Activated T-cell treated with anti-CD3 and anti-CD28 coated beads, Interleukin-2, amount 50 U/mL, for 48 hours (primary cell): Measurements from ENCODE around the gene MKLN1.
A peak's percentile ranks its signal among the peaks of the same experiment; 100 is the strongest.

Source experiments
- DNase-seq, 2 experiments: peaks; one replicate each; pipeline ENCODE4 v3.0.0-alpha.2; 2020

Gene MKLN1

DNA sequence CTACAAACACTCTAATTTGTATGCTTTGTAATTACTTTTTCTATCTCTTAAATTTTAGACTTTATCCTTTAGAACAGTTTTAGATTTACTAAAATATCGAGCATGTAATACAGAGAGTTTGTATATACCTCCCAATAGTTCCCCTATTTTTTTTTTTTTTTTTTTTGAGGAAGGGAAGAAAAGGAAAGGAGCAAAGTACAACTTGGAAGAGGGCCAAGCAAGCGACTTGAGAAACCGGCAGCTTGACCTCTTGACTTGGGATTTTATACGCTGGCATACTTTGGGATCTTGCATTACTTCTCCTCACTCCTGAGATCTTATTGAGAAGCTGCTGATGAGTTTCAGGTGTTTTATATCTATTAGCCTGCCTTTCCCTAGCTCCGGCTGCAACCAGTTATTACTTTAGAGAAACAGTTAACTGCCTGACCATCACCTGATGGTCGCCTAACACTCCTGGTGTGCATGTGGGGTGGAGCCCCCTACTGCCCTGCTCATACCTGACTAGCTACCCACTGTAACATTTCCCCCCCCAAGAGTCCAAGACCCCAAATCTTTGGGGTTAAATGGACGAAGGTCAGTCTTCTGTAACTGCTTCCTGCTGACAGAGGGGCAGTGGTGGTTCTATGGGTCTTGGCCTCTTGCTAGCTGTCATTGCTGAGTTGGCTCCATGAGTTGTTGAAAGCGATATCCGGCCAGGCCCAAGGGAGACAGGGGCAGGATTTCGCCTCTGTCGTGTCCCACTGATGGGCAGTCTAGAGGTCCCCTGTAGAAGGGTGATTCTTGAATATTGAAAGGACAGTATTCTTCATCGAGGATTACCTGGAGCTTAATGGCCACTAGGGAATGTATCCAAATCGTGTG is 28.5 kb downstream of the MKLN1 start:
- DNase-seq, result no peak

DNA sequence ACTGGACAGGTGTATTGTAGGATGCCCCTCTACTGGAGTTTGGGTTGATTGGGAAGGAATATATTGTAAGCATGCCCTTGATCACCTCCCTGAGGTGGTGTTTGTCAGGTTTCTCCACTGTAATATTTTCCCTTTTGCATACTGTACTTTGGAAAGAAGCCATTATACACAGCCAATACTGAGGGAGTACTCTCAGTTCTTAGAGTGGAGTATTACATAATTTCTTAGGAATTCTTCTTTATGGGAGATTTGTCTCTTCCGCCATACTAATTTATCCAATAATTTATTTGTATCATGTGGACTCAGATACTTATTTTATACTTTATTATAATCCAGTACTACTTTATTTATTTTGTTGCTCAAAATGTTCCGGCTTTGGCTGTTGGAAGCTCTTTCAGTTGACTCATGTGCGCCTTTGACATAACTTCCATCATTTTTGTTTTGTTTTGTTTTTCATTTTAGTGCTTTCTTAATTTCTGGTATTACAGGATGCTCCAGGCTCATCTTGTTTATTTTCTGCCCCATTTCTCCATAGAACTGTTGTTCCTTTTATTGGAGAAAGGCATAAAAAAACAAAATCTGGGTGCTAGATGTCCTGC is 29.7 kb downstream of the MKLN1 start:
- no peak for DNase-seq

DNA sequence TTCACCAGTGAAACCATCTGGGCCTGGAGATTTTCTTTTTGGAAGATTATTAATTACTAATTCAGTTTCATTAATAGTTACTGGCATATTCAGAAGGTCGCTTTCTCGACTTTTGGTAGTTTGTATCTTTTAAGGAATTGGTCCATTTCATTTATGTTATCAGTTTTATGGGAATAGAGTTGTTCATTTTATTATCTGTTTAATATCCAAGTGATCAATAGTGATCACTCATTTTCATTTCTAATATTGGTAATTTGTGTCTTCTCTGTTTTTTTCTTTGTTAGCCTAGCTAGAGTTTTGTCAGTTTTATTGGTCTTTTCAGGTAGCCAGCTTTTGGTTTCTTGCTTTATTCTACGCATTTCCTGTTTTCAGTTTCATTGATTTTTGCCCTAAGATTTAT is 31.0 kb downstream of the MKLN1 start:
- DNase-seq, result no peak

DNA sequence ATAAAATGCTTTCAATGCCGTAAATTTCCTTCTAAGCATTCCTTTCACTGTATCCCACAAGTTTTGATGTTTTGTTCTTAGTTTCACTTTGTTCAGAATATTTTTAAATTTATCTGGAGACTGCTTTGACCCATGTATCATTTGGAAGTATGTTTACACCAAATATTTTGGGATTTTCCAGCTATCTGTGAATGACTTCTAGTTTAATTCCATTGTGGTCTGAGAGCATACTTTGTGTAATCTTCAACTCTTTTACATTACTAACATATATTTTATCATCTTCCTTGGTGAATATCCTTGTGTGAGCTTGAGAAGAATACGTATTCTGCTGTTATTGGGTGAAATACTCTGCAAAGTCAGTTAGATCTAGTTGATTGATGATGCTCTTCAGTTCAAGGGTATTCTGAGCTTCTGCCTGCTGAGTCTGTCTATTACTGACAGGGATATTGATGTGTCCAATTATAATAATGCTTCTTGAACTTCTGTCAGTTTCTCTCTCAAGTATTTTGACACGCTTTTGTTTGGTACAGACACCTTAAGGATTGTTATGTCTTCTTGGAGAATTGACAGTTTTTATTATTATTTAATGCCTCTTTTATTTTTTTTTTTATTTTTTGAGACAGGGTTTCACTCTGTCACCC is 31.6 kb downstream of the MKLN1 start:
- no peak for DNase-seq

DNA sequence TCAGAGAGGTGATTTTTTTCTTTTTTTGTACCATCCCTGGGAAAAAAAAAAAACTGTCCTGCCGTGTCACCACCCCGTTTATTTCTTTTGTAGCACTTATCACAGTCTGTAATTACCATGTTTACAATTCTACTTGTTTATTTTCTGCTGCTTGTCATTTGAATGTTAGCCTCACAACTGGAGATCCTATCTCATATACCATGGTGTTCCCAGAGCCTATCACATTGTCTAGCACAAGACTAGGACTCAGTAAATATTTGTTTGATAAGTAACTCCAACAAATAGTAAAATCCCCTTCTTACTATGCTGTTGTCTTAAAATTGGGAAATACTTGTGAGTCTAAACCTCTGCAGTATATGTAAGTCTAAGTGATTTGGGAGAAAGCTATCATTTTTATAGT is 36.0 kb downstream of the MKLN1 start:
- no peak for DNase-seq

DNA sequence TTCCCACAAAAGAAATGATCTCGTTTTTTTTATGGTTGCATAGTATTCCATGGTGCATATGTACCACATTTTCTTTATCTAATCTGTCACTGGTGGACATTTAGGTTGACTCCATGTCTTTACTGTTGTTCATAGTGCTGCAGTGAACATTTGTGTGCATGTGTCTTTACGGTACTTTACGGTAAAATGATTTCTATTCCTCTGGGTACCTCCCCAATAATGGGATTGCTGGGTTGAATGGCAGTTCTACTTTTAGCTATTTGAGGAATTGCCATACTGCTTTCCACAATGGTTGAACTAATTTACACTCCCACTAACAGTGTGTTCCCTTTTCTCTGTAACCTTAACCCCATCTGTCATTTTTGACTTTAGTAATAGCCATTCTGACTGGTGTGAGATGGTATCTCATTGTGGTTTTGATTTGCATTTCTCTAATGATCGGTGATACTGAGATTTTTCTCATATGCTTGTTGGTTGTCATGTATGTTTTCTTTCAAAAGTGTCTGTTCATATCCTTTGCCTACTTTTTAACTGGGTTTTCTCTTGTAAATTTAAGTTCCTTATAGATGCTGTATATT is 37.2 kb downstream of the MKLN1 start:
- no peak for DNase-seq

DNA sequence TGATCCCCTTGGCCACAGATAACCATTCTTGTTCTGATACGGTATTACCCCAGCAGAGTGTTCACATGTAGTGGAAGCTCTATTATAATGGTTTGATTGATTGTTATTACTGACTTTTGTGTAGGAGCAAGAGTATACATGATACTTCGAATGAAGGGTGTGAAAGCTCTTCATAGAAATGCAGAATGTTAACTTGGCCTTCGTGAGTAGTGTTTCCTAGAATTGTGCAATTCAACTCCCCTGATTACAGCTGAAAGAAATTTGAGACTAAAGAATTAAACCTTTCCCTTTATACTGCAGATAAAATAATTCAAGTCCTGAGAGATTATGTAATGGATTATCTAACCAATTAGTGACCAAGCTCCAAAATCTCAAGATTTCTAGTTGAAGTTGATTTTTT is 38.2 kb downstream of the MKLN1 start:
- DNase-seq, result no peak

DNA sequence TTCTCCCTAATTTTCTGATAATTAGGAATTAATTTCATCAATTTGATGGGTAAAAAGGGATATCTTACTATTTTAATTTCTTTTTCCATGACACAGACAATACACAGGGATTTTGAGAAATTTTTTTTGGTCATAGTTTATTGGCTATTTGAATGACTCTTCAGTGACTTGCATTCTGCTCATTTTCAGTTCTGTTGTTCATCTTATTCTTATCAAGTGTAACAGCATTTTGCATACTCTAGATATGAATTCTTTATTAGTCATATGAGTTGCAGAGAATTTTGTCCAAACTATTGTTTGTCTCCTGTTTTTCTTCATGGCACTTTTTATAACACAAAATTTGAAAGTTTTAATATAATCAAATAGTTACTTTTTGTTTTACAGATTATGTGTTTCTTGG is 41.7 kb downstream of the MKLN1 start:
- DNase-seq, result no peak

DNA sequence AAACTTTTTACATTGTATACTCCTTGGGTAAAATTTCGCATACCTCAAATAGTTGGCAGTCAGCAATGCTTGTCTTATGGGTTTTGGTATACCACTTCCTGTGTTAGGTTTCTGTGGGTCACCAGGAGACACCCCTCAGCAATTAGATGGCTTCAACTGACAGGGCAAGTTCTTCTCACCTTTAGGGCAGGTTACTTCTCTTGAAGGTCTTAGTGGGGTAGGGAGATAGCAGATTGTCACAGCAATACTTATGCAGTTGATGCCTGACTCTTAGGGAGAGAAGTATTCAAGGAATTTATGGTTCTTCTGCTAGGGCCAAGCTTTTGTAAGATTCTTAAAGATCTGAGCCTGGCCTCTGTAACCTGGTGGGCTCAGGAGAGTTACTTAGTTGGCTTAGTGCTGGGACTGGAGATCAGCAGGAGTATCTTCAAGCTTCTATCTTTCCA is 42.9 kb downstream of the MKLN1 start:
- peak in 1 of 2 experiments; percentile 31 for DNase-seq

DNA sequence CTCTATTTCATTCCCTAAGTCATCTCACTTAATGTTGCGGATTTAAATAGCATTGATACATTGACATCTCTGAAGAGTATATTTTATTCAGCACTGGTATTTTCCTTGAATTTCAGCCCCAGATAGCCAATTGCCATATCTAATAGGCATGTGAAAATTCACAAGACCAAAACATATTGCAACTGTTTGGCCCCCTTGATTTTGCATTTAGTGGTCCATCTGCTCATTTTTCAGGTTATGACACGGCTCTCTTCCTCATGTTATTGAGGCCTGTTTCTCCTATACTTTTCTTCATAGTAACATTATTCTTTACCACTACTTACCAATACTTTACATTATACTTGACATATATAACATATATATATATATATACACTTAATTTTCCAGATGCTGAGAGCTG is 43.7 kb downstream of the MKLN1 start:
- DNase-seq, result no peak

DNA sequence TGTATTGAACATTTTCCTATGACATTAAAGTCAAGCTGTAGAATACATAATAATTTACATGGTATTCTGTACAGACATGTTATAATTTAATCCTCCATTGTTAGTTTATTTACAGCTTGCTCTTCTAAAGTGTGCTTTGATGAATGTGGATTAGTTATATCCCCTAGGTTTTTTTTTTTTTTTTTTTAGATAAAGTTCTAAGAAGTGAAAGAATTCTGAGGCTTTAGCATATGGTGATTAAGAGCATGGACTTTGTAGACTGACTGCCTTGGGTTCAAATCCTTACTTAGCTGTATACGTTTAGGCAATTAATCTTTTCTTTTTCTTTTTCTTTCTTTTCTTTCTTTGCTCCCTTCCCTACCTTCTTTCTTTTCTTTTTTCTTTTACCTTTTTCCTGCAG is 44.9 kb downstream of the MKLN1 start:
- DNase-seq, result no peak

DNA sequence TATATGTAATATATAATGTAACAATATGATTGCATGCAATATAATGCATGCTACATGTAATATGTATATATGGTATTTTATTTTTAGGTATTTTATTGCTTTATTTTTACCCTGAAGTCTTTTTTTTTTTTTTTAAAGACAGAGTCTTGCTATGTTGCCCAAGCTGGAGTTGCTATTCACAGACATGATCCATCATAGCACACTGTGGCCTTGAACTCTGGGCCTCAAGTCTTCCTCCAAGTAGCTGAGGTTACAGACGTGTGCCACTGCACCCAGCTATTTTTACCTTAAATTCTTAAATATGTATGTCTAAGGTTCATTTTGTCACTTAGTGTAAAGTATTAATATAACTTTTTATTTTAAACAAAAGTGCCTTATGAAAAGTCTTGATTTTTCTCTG is 47.1 kb downstream of the MKLN1 start:
- no peak for DNase-seq

DNA sequence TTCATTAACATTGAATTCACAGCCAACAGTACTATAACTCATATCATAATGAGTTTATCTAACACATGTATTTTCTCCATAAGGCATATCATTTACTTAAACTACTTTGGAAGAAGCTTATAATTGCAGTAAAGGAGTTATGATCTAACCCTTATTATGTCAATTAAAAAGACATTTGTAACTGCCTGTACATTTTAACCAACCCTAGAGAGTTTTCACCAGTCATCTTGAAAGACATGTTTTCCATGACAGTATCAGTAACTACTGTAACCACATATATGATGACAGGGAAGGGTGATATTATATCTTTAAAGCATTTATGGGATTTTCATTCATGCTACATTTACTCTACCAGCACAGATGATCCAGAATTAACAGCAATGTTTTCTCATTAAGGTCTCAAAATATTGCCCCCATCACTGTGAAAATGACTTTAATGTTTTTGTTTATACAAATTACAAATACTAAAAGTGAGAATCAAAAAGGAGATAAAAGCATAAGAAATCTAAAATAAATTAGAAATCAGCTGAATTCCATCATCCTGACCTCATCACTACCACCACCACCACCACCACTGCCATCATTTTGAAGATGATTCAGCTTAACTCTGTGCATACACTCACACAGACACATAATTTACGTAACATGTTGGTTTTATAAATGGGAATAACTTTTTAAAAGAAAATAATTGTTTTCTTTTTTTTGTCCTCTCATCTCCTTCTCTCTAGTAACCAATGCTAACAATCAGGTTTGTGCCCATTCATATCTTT is 53.6 kb downstream of the MKLN1 start:
- no peak for DNase-seq

DNA sequence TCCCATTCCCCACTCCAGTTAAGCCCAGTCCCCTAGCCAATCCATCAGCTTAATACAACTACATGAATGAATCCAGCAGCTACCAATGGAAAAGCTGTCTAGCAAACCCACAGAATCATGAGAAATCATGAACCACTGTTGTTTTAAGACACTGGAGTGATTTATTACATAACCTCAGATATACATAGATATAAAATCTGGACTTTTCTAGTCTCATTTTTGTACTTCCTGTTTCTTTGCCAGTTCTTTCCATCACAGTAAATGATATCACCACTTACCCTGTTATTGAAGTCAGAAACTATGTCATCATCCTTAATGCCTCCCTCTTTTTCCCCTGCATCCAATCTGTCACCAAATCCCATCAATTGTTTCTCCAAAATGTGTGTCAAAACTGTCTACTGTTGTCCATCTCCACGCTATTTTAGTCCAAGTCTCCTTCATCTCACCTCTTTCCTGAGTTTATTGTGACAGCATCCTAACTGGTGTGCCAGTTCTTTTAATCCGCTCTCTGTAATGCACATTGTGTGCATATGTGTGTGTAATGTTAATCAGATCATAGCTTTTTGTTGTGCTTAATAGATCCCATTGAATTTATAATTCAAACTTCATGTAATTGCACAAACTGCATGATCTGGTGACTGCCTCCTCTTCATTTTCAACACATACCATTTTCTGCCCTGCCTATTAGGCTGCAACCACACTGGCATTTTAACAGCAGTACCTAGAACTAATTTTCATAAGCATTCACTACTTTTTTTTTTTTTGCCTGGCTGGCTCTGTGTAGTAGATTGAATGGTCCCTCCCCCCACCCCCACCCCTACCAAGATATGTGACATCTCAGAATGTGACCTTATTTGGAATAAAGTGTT is 56.0 kb downstream of the MKLN1 start:
- no peak for DNase-seq

DNA sequence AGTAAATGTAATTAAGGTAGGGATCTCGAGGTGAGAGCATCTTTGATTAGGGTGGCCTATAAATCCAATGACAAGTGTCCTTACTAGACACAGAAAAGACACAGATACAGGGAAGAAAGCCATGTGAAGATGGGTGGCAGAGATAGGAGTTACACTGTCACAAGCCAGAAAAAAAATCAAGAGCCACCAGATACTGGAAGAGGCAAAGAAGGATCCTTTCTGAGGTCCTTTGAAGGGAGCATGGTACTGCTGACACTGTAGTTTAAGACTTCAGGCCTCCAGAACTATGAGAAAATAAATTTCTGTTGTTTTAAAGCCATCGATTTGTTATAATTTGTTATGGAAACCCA is 56.6 kb downstream of the MKLN1 start:
- DNase-seq, result no peak

DNA sequence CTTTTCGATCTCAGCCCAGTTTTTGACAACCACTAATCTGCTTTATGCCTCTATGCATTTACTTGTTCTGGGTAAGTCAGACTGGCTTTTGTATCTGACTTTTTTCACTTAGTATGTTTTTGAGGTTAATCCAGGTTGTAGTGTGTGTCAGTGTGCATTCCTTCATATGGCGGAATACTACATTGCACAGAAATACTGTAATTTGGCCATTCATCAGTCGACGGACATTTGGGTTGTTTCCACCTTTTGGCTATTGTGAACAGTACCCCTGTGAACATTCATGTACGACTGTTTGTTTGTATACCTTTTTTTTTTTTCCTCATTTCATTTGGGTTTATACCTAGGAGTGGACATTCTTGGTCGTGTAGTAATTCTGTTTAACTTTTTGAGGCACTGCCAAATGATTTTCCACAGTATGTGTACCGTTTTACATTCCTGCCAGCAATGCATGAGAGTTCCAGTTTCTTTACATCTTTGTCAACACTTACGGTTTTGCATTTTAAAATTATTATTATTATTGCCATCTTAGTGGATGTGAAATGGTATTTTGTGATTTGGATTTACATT is 57.4 kb downstream of the MKLN1 start:
- no peak for DNase-seq

DNA sequence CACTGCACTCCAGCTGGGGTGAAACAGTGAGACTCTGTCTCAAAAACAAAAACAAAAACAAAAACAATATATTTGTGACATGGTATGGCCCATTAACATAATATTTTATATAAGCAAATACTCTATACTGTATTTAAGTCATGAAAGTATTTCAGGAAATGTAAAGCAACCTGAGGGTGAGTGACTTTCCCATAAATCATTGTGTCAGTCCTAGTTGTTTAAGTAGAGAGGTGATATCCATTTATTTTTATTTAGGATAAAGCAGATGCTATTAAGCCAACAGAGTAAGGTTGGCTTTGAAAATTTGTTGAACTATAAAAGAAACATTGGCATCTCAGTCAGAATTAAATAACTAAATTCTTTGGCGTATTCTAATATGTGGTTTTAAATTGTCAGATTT is 60.5 kb downstream of the MKLN1 start:
- DNase-seq, result no peak

DNA sequence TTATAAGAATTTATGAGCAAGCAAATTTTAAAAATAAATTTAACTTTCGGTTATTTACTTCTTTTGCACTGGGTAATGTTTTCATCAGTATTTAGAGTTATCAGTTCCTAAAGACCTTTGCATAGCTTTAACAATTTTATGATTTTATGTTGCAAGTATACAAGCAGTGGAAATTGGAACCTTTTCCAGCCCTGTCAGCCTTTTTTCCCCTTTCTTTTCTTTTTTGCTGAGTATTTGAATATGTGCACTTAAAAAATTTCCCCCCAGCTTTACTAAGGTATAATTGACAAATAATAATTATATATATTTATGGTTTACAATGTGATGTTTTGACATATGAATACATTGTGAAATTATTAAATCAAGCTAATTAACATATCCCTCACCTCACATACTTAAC is 62.6 kb downstream of the MKLN1 start:
- DNase-seq, result no peak

DNA sequence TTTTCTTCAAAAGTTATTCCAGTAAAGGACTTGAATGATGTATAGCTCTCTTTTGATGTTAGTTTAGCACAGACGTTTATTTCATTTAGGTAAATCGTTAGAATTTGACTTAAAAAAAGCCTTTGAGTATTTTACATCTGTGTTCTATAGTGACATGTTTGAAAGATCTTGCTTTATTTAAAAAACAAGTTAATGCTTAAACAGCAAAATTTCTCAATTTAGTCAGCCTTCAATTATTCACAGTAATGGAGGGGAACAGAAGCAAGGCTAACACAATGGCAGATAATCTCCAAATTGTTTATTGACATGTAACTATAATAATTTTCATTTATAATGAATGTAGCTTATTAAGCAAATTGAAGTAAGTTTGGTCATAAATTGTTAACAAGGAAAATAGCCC is 63.5 kb downstream of the MKLN1 start:
- no peak for DNase-seq

DNA sequence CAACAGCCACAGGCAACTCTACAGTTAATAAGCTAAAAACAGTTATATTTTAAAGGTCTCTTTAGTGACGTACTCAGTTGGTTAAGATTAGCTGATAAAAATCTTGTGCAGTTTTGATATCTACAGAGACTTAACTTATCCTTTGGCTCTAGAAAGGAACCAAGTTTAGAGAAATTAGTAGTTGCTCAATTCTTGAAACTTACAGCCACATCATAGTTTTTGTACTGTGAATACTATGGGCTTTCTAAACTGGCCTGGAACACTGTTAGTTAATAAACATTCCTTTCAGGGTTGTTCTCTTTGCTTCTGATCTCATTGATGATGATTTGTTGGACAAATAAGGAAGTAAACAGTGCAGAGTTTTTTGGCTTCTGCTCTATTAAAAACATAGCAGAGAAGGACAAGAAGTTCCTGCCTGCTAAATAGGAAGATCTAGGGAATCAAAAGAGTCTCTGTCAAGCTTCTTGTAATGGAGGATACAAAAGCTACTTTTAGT is 73.1 kb downstream of the MKLN1 start:
- DNase-seq, result no peak

DNA sequence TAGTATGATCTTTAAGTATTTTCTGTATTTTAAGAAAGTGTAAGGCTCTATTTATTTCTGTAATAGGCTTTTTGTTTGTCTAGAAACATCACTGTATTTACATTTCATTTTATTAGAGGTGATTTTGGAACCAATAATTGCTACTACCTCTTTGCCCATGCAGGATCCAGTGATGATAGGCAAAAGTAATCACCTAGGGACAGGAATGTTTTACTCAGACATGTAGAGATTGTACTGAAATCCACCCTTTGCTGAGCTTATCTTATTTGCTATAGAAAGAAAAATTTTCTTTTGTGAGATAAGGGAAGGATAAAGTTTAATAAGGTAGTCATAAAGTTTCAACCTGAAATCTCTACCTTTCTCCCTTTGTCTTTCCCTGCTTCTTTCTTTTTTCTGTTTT is 73.5 kb downstream of the MKLN1 start:
- no peak for DNase-seq

DNA sequence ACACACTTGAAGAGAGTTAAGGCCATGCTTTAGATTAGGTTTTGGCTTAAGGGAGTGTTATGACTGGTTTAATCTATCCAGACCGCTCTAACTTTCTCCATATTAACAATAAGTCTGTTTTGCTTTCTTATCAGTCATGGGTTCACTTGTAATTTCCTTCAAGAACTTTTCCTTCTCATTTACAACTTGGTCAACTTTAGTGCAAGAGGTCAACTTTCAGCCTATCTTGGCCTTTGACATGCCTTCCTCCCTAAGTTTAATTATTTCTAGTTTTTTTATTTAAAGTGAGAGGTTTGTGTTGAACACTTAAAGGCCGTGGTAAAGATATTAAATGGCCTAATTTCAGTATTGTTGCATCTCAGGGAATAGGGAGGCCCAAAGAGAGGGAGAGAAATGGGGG is 75.6 kb downstream of the MKLN1 start:
- DNase-seq, result no peak
